HepG2 (cell line): ENCODE results near the gene ZNF717. TPM values are rescaled to one million over a fixed set of nuclear protein-coding genes. Genes with fewer than 3 reads are reported as not detected.

Experiments
- ATAC-seq: fragments of 200-7000 bp; cut with Tn5 transposase; 3 replicates; pipeline ENCODE4 v1.9.1; 2020; ENCODE audit warnings: mild to moderate bottlenecking, moderate library complexity
- BruUV-seq: library from RNA; stranded (reverse); fragments of 400-500 nt; replicated peaks from 2 replicates; lab custom pipeline; 2021; lab: Mats Ljungman, UMichigan
- CTCF ChIA-PET: fragments of 300-600 bp; formaldehyde crosslinking; extraction: SDS; loops from one replicate; lab custom pipeline; 2021; ENCODE audit warnings: low total read pairs, inconsistent platforms, low intra/inter-chr PET ratio; lab: Yijun Ruan, JAX
- POLR2A ChIA-PET: fragments of 350-600 bp; sonication (Branson Sonifier 250); formaldehyde crosslinking; loops from one replicate; lab custom pipeline; 2020; ENCODE audit warnings: antibody characterized with exemption, inconsistent platforms; lab: Yijun Ruan, JAX
- DNase-seq: peaks from one replicate; pipeline ENCODE4 v3.0.0-alpha.2; 2015; ENCODE audit warnings: low spot score
- FAIRE-seq: peaks from 3 replicates; lab custom pipeline; 2011; peaks lifted over from hg19 to GRCh38; lab: Jason Lieb, UNC
- H2AFZ ChIP-seq: one replicate; pipeline ENCODE4 v1.6.1; 2011; ENCODE audit warnings: low read length, inconsistent platforms
- H3K27ac ChIP-seq: fragments of 300-600 bp; 3 replicates; pipeline ENCODE4 v1.8.0; 2011; ENCODE audit warnings: mixed run types, mild to moderate bottlenecking, mixed read lengths, low read length, inconsistent platforms; ENCODE audit not compliant: insufficient read depth; ENCODE audit errors: extremely low read length
- H3K27me3 ChIP-seq, 2 experiments: fragments of 200-600 bp in 1 of 2; 2 replicates in 1 of 2; 3 replicates in 1 of 2; pipeline versions ENCODE4 v1.6.0 to v1.8.0; 2011; ENCODE audit warnings: low read length in 2 of 2, mild to moderate bottlenecking in 2 of 2, moderate library complexity in 2 of 2, inconsistent platforms in 1 of 2; ENCODE audit not compliant: insufficient read depth in 2 of 2, control insufficient read depth in 1 of 2
- H3K36me3 ChIP-seq, 2 experiments: fragments of 200-600 bp in 1 of 2; replicated peaks in 1 of 2; 2 replicates in 1 of 2; 3 replicates in 1 of 2; pipeline versions ENCODE4 v1.5.1 to v1.8.0; 2011; ENCODE audit warnings: low read length in 2 of 2, inconsistent platforms in 1 of 2; ENCODE audit not compliant: insufficient read depth in 2 of 2, control insufficient read depth in 1 of 2
- H3K4me1 ChIP-seq: 2 replicates; pipeline ENCODE4 v1.5.1; 2012; ENCODE audit warnings: low read length, inconsistent platforms; ENCODE audit not compliant: insufficient read depth
- H3K4me2 ChIP-seq: 2 replicates; pipeline ENCODE4 v1.6.0; 2011; ENCODE audit warnings: low read depth, low read length, inconsistent platforms
- H3K4me3 ChIP-seq, 3 experiments: fragments of 200-600 bp in 1 of 3; sonication (generic), shearing (Covaris generic) in 1 of 3; replicated peaks in 1 of 3; 2 replicates each; pipeline ENCODE4 v1.5.1; 2011 to 2016; ENCODE audit warnings: low read length in 3 of 3, inconsistent platforms in 2 of 3, low read depth in 2 of 3, mild to moderate bottlenecking in 2 of 3, control low read depth in 1 of 3, mixed read lengths in 1 of 3; ENCODE audit not compliant: insufficient read depth in 1 of 3
- H3K79me2 ChIP-seq: one replicate; pipeline ENCODE4 v1.6.1; 2011; ENCODE audit warnings: low read length, inconsistent platforms; ENCODE audit not compliant: insufficient read depth
- H3K9ac ChIP-seq: 2 replicates; pipeline ENCODE4 v1.6.0; 2011; ENCODE audit warnings: mild to moderate bottlenecking, low read depth, low read length, inconsistent platforms; ENCODE audit not compliant: insufficient read depth
- H3K9me3 ChIP-seq: 2 replicates; pipeline ENCODE4 v1.5.1; 2012; ENCODE audit warnings: mild to moderate bottlenecking, low read length
- H4K20me1 ChIP-seq: 2 replicates; pipeline ENCODE4 v1.6.0; 2011; ENCODE audit warnings: inconsistent platforms, mild to moderate bottlenecking, low read length, moderate library complexity; ENCODE audit not compliant: insufficient read depth
- AHDC1 ChIP-seq: sonication (generic); formaldehyde crosslinking; IDR thresholded peaks from 2 replicates; pipeline ENCODE4 v1.5.1; 2020; ENCODE audit warnings: mild to moderate bottlenecking, missing genetic modification reagents, borderline replicate concordance
- RFX5 ChIP-seq: IDR thresholded peaks from 2 replicates; pipeline ENCODE4 v1.6.1; 2011; ENCODE audit warnings: low read depth, low read length, improper control_type of control experiment
- TEAD3 ChIP-seq: optimal IDR thresholded peaks from 2 replicates; pipeline ENCODE3; 2016; ENCODE audit warnings: borderline replicate concordance
- ZMYM2 ChIP-seq: sonication (generic); formaldehyde crosslinking; IDR thresholded peaks from 2 replicates; pipeline ENCODE4 v1.8.0; 2022; ENCODE audit warnings: mild to moderate bottlenecking, missing genetic modification reagents
- ZNF329 ChIP-seq: sonication (generic); formaldehyde crosslinking; IDR thresholded peaks from 2 replicates; pipeline ENCODE4 v1.9.0; 2021; ENCODE audit warnings: low read depth, mild to moderate bottlenecking, missing genetic modification reagents
- WGBS: methylation state at CpG from one replicate; pipeline ENCODE4 v1.1.6; 2017; ENCODE audit warnings: low lambda C conversion rate; 5-methylcytosine and 5-hydroxymethylcytosine counted together
- in situ Hi-C: cut with HindIII; loops from 2 replicates; pipeline ENCODE4 v1.10.0; 2017; ENCODE audit warnings: low pct_unique_long_range_greater_than_20kb; ENCODE audit not compliant: extremely low pct_ligation_motif_present
- intact Hi-C: fragments of 100-400 bp; cut with micrococcal nuclease; formaldehyde crosslinking; loops from one replicate; pipeline ENCODE4 v1.10.0; 2022; ENCODE audit not compliant: unreplicated experiment
- microRNA-seq: library from miRNA; unstranded; fragments of <30 nt; microRNA quantifications from one replicate; pipeline ENCODE4, GENCODE V29; 2020
- polyA plus RNA-seq, 8 experiments: library from polyadenylated mRNA; depleted of rRNA in 3 of 8; stranded (reverse) in 7 of 8; unstranded in 1 of 8; fragments of >200 nt; fragmentation: Illumina TruSeq in 4 of 8; extraction: Trizol in 4 of 8; gene quantifications; 2 replicates each; pipeline versions ENCODE4 v1.2.1 to v1.2.3, GENCODE V29; 2011 to 2016; ENCODE audit warnings: low read depth in 4 of 8, missing spikeins in 1 of 8, mixed read lengths in 1 of 8; ENCODE audit not compliant: insufficient read depth in 1 of 8
- small RNA-seq, 3 experiments: library from RNA; depleted of rRNA; stranded (forward); fragments of <200 nt; gene quantifications; one replicate each; pipeline ENCODE3, GENCODE V24; 2012; ENCODE audit warnings: low read depth in 2 of 3, low replicate concordance in 1 of 3; ENCODE audit not compliant: insufficient read length in 3 of 3, insufficient read depth in 2 of 3
- total RNA-seq, 5 experiments: library from RNA; depleted of rRNA; stranded (reverse); fragments of >200 nt; fragmentation: Illumina TruSeq; extraction: Trizol; gene quantifications; 2 replicates each; pipeline ENCODE4 v1.2.3, GENCODE V29; 2016; ENCODE audit warnings: low read depth in 1 of 5

ZNF717 gene
- total and polyA plus RNA-seq, 2 of the 13 experiments (the other 11 are each of a cell fraction or from before 2014, with no cell fraction given): not detected

- Histone ChIP-seq H3K27ac (no peak overlapping the region), H3K9ac (no peak overlapping the region), H3K36me3 (no peaks in the 10 kb centered on the region), H3K4me1 (no peaks in the 10 kb centered on the region), H4K20me1 (no peaks in the 10 kb centered on the region), H3K79me2 (no peaks in the 10 kb centered on the region), H3K4me3 (no peak overlapping the region), H3K4me2 (no peak overlapping the region), H2AFZ (no peak overlapping the region), H3K27me3 (no peaks in the 10 kb centered on the region), H3K9me3 (peaks cover 35% of the 10 kb centered on the region)
- in situ Hi-C loops (no loop called here), intact Hi-C loops (no loop called here)
- 19% methylated on average over 7 of the region's 9 CpGs for WGBS
- ChIA-PET POLR2A (no interaction called here), CTCF (no interaction called here)
- FAIRE-seq (no peak), ATAC-seq (no peak), DNase-seq (no peak)
- BruUV-seq: no TSS peak
- TF ChIP-seq ZMYM2 (CRISPR knock-in tag) (no peak), RFX5 (no peak), TEAD3 (no peak), ZNF329 (CRISPR knock-in tag) (no peak), AHDC1 (CRISPR knock-in tag) (no peak)
Measured at GRCh38 chr3:75687323-75687722, 98.0 kb downstream of the ZNF717 start.

Small RNAs within 50 kb of the gene (microRNA-seq; reads per million reads assigned to microRNA genes)
- gene MIR4273: not detected

Small RNAs within 50 kb of the gene (small RNA-seq; reads per million reads assigned to genes)
- gene MIR4273: 0 reads per million in 3 experiments

Other genes with a start within 250 kb of the ZNF717 start
- gene FRG2C, start 121.2 kb downstream of the ZNF717 start, total RNA-seq (2016; rRNA removed; fragmentation: Illumina TruSeq; extraction: Trizol): not detected in 2 replicates
- 0.04 TPM in 1 of 2 replicates, not detected in the other for gene FRG2C, start 121.2 kb downstream of the ZNF717 start, polyA plus RNA-seq (2011; rRNA removed)